DOHH2 (cell line): Measurements from ENCODE around the gene LRRC2.

ENCODE experiments used
- EZH2phosphoT487 ChIP-seq: fragments of 200-600 bp; sonication (generic); IDR thresholded peaks from 2 replicates; pipeline ENCODE4 v1.6.1; 2017; ENCODE audit warnings: borderline replicate concordance, mild to moderate bottlenecking, antibody characterized with exemption, low read length, moderate library complexity, mixed read lengths
- TF ChIP-seq, protein P1 (sequence below): fragments of 200-600 bp; sonication (generic); IDR thresholded peaks from one replicate; pipeline ENCODE4 v1.5.1; 2014; ENCODE audit warnings: antibody characterized with exemption, mild to moderate bottlenecking, low read depth, low read length; ENCODE audit not compliant: poor library complexity, severe bottlenecking

DNA sequence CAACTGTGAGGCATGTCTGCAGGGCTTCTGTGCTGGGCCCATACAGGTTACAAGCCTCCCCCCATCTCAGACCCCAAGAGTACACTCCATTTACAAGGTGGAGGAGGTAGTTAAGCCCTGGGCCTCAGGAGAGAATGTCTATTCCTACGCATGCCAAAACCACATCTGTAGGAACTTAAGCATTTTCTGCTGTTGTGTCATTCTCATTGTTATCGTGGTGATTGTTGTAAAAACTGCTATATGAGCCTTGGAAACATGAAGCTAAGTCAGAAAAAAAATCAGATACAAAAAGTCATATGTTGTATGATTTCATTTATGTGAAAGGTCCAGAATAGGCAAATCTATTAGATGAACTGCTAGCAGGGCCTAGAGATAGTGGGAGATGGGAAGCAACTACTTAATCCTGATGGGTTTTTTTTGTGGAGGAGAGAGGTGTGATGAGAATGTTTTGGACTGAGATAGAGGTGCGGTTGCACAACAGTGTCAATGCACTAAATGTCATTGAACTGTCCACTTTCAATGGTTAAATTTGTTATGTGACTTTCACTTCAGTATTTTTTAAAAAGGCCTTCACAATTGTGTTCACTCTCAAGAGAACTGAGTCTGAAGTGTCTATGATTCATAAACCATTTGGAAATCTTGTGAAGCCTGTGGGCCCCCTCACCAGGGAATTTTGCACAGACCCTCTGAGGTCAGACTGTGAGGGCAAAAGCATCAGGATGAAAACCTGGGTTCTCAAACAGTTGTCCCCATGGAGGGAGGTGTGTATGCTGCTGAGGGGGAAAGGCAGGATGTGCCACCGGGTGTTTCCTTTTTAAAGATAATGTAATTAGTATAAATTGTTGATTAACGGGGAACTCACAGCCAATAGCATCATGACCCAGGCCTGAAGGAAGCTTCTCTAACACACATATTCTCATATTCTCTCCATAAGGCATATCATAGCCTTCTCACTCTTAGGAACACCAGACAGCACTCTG is 65.2 kb downstream of the LRRC2 start:
- TF ChIP-seq, protein P1, sequence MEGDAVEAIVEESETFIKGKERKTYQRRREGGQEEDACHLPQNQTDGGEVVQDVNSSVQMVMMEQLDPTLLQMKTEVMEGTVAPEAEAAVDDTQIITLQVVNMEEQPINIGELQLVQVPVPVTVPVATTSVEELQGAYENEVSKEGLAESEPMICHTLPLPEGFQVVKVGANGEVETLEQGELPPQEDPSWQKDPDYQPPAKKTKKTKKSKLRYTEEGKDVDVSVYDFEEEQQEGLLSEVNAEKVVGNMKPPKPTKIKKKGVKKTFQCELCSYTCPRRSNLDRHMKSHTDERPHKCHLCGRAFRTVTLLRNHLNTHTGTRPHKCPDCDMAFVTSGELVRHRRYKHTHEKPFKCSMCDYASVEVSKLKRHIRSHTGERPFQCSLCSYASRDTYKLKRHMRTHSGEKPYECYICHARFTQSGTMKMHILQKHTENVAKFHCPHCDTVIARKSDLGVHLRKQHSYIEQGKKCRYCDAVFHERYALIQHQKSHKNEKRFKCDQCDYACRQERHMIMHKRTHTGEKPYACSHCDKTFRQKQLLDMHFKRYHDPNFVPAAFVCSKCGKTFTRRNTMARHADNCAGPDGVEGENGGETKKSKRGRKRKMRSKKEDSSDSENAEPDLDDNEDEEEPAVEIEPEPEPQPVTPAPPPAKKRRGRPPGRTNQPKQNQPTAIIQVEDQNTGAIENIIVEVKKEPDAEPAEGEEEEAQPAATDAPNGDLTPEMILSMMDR, result no peak
- no peak for TF ChIP-seq EZH2phosphoT487
